WTC11 (cell line): ENCODE results near the gene AIDA. TPM values are rescaled to one million over a fixed set of nuclear protein-coding genes. Genes with fewer than 3 reads are reported as not detected.

Experiments used
- ATAC-seq: fragments of 200-7000 bp; cut with Tn5 transposase; 2 replicates; pipeline ENCODE4 v1.10.0; 2021; ENCODE audit warnings: mild to moderate bottlenecking, moderate library complexity
- CTCF ChIA-PET: fragments of 300-600 bp; sonication (Branson Sonifier 250); formaldehyde crosslinking; loops from one replicate; lab custom pipeline; 2021; ENCODE audit warnings: antibody characterized with exemption; lab: Charles Lee
- POLR2A ChIA-PET: fragments of 350-600 bp; sonication (Branson Sonifier 250); formaldehyde crosslinking; loops from one replicate; lab custom pipeline; 2021; ENCODE audit warnings: antibody characterized with exemption; lab: Charles Lee
- DNase-seq: peaks from one replicate; pipeline ENCODE4 v3.0.0; 2021; ENCODE audit warnings: low spot score
- H3K27ac Mint-ChIP-seq: 2 replicates; pipeline ENCODE4 v1.8.0; 2021; ENCODE audit warnings: mixed read lengths
- H3K27me3 Mint-ChIP-seq: 2 replicates; pipeline ENCODE4 v1.8.0; 2021; ENCODE audit warnings: low read depth, mild to moderate bottlenecking, moderate library complexity, mixed read lengths
- H3K36me3 Mint-ChIP-seq: 2 replicates; pipeline ENCODE4 v1.8.0; 2021; ENCODE audit warnings: mixed read lengths
- H3K4me1 Mint-ChIP-seq: 2 replicates; pipeline ENCODE4 v1.8.0; 2022; ENCODE audit warnings: mixed read lengths
- H3K4me3 Mint-ChIP-seq: 2 replicates; pipeline ENCODE4 v1.8.0; 2021; ENCODE audit warnings: mild to moderate bottlenecking, moderate library complexity, mixed read lengths
- H3K9me3 Mint-ChIP-seq: 2 replicates; pipeline ENCODE4 v1.8.0; 2021; ENCODE audit warnings: mixed read lengths
- ARID4B ChIP-seq: sonication (generic); formaldehyde crosslinking; IDR thresholded peaks from 2 replicates; pipeline ENCODE4 v1.8.0; 2023; ENCODE audit warnings: missing genetic modification reagents, mild to moderate bottlenecking, borderline replicate concordance
- ATF3 ChIP-seq: sonication (generic); formaldehyde crosslinking; conservative IDR thresholded peaks from 2 replicates; pipeline ENCODE4 v1.8.1; 2022; ENCODE audit warnings: mild to moderate bottlenecking, missing genetic modification reagents
- CREB1 ChIP-seq: sonication (generic); formaldehyde crosslinking; IDR thresholded peaks from 2 replicates; pipeline ENCODE4 v1.8.0; 2023; ENCODE audit warnings: mild to moderate bottlenecking, missing genetic modification reagents
- CREM ChIP-seq: sonication (generic); formaldehyde crosslinking; IDR thresholded peaks from 2 replicates; pipeline ENCODE4 v1.8.1; 2022; ENCODE audit warnings: mild to moderate bottlenecking, missing genetic modification reagents, moderate library complexity
- ELF4 ChIP-seq: sonication (generic); formaldehyde crosslinking; IDR thresholded peaks from 2 replicates; pipeline ENCODE4 v1.8.1; 2022; ENCODE audit warnings: low read depth, mild to moderate bottlenecking, moderate library complexity, missing genetic modification reagents
- ERG ChIP-seq: fragments of 250-450 bp; sonication (Bioruptor Pico); IDR thresholded peaks from 2 replicates; pipeline ENCODE4 v1.8.0; 2021; ENCODE audit warnings: mild to moderate bottlenecking
- FOXK1 ChIP-seq: sonication (generic); formaldehyde crosslinking; IDR thresholded peaks from 2 replicates; pipeline ENCODE4 v1.8.0; 2022; ENCODE audit warnings: mild to moderate bottlenecking, moderate library complexity, missing genetic modification reagents
- FOXP4 ChIP-seq: sonication (generic); formaldehyde crosslinking; IDR thresholded peaks from 2 replicates; pipeline ENCODE4 v1.8.0; 2022; ENCODE audit warnings: mild to moderate bottlenecking, missing genetic modification reagents
- MXD4 ChIP-seq: fragments of 250-450 bp; sonication (Bioruptor Pico); IDR thresholded peaks from 2 replicates; pipeline ENCODE4 v1.8.0; 2021; ENCODE audit warnings: mild to moderate bottlenecking, moderate library complexity, borderline replicate concordance
- NR2C2 ChIP-seq: sonication (generic); formaldehyde crosslinking; IDR thresholded peaks from 2 replicates; pipeline ENCODE4 v1.8.0; 2022; ENCODE audit warnings: mild to moderate bottlenecking, missing genetic modification reagents
- OVOL2 ChIP-seq: fragments of 250-450 bp; sonication (Bioruptor Pico); IDR thresholded peaks from 2 replicates; pipeline ENCODE4 v1.9.0; 2021; ENCODE audit warnings: mild to moderate bottlenecking, borderline replicate concordance
- SMAD4 ChIP-seq: sonication (generic); formaldehyde crosslinking; IDR thresholded peaks from 2 replicates; pipeline ENCODE4 v1.8.0; 2022; ENCODE audit warnings: mild to moderate bottlenecking, missing genetic modification reagents
- TEAD4 ChIP-seq: sonication (generic); formaldehyde crosslinking; IDR thresholded peaks from 2 replicates; pipeline ENCODE4 v1.8.0; 2022; ENCODE audit warnings: mild to moderate bottlenecking, missing genetic modification reagents
- USF2 ChIP-seq: sonication (generic); formaldehyde crosslinking; IDR thresholded peaks from 2 replicates; pipeline ENCODE4 v1.8.1; 2023; ENCODE audit warnings: mild to moderate bottlenecking, missing genetic modification reagents, moderate library complexity
- ZMAT4 ChIP-seq: fragments of 250-450 bp; sonication (Bioruptor Pico); IDR thresholded peaks from 2 replicates; pipeline ENCODE4 v1.9.0; 2021; ENCODE audit warnings: mild to moderate bottlenecking
- ZNF121 ChIP-seq: sonication (generic); formaldehyde crosslinking; IDR thresholded peaks from 2 replicates; pipeline ENCODE4 v1.8.0; 2023; ENCODE audit warnings: missing genetic modification reagents
- ZNF138 ChIP-seq: sonication (generic); formaldehyde crosslinking; conservative IDR thresholded peaks from 2 replicates; pipeline ENCODE4 v1.8.1; 2022; ENCODE audit warnings: mild to moderate bottlenecking, moderate library complexity, missing genetic modification reagents
- ZNF232 ChIP-seq: sonication (generic); formaldehyde crosslinking; IDR thresholded peaks from 2 replicates; pipeline ENCODE4 v1.8.0; 2022; ENCODE audit warnings: mild to moderate bottlenecking, missing genetic modification reagents
- ZNF263 ChIP-seq: sonication (generic); formaldehyde crosslinking; IDR thresholded peaks from 2 replicates; pipeline ENCODE4 v1.8.1; 2022; ENCODE audit warnings: low read depth, mild to moderate bottlenecking, moderate library complexity, missing genetic modification reagents
- ZNF281 ChIP-seq: sonication (generic); formaldehyde crosslinking; IDR thresholded peaks from 2 replicates; pipeline ENCODE4 v1.8.0; 2023; ENCODE audit warnings: mild to moderate bottlenecking, missing genetic modification reagents
- ZNF671 ChIP-seq: fragments of 250-450 bp; sonication (Bioruptor Pico); IDR thresholded peaks from 2 replicates; pipeline ENCODE4 v1.8.0; 2021; ENCODE audit warnings: mild to moderate bottlenecking
- ZSCAN18 ChIP-seq: fragments of 250-450 bp; sonication (Bioruptor Pico); IDR thresholded peaks from 2 replicates; pipeline ENCODE4 v2.1.2; 2022; ENCODE audit warnings: mild to moderate bottlenecking, moderate library complexity
- total RNA-seq: library from RNA; stranded (reverse); gene quantifications from 3 replicates; pipeline ENCODE4 v1.2.3, GENCODE V29; 2021

The AIDA gene
- total RNA-seq, 1 experiment from 2014 or later = 81.2 TPM

GRCh38 chr1:222627232-222627631 is 85.1 kb downstream of the AIDA start (continued):
- TF ChIP-seq ERG (CRISPR knock-in tag) = no peak
- no peak for TF ChIP-seq ZNF121 (CRISPR knock-in tag)
- no peak for TF ChIP-seq MXD4
- no peak for TF ChIP-seq USF2

GRCh38 chr1:222624214-222624613 is 88.1 kb downstream of the AIDA start:
- H3K36me3 Mint-ChIP-seq = peaks cover 62% of the 10 kb centered on the region
- no peak overlapping the region for H3K4me3 Mint-ChIP-seq
- ChIA-PET CTCF (interaction anchor here (2.3 kb wide), 1 partner anchor 10 kb away, joined by 9 read pairs; no protein-coding TSS in a partner anchor), POLR2A (no interaction called here)
- H3K9me3 Mint-ChIP-seq = no peaks in the 10 kb centered on the region
- H3K27me3 Mint-ChIP-seq = no peaks in the 10 kb centered on the region
- no peak overlapping the region for H3K27ac Mint-ChIP-seq
- no peak for DNase-seq
- TF ChIP-seq NR2C2 (no peak), ZNF671 (CRISPR knock-in tag) (no peak), ELF4 (CRISPR knock-in tag) (no peak), SMAD4 (CRISPR knock-in tag) (no peak), FOXK1 (CRISPR knock-in tag) (no peak), OVOL2 (CRISPR knock-in tag) (no peak), ZMAT4 (no peak), CREM (CRISPR knock-in tag) (no peak), ZNF232 (no peak)
- TF ChIP-seq, all 79 proteins: peak for 0
- ATAC-seq = no peak
- H3K4me1 Mint-ChIP-seq = peaks cover 9% of the 10 kb centered on the region

- no peak for ATAC-seq
- Mint-ChIP-seq H3K4me3 (no peak overlapping the region), H3K4me1 (peaks cover 13% of the 10 kb centered on the region), H3K27ac (no peak overlapping the region), H3K27me3 (no peaks in the 10 kb centered on the region), H3K9me3 (no peaks in the 10 kb centered on the region), H3K36me3 (peaks cover 55% of the 10 kb centered on the region)
- POLR2A ChIA-PET = no interaction called here
- CTCF ChIA-PET = interaction anchor here (2.3 kb wide), 1 partner anchor 11 kb away, joined by 9 read pairs; no protein-coding TSS in a partner anchor
- no peak for DNase-seq
- TF ChIP-seq ZSCAN18 (CRISPR knock-in tag) = no peak
- TF ChIP-seq TEAD4 = no peak
- no peak for TF ChIP-seq ARID4B
- no peak for TF ChIP-seq CREB1 (CRISPR knock-in tag)
- TF ChIP-seq FOXP4 = no peak
- no peak for TF ChIP-seq ATF3 (CRISPR knock-in tag)
- TF ChIP-seq ZNF138 (CRISPR knock-in tag) = no peak
- no peak for TF ChIP-seq ZNF281
- TF ChIP-seq ZNF263 (CRISPR knock-in tag) = no peak
- no peak for TF ChIP-seq ZNF671 (CRISPR knock-in tag)
These were observed 88.8 kb downstream of the AIDA start for GRCh38 chr1:222623458-222623857.
